ENCODE measurements around the gene KCTD21. TPM values are rescaled to one million over a fixed set of nuclear protein-coding genes. Genes with fewer than 3 reads are reported as not detected.

Gene KCTD21
- total and polyA plus RNA-seq, 2 of the 4 experiments (the other 2 are of a cell fraction): 12.2 to 12.5 TPM

GRCh38 chr11:78132475-78132874 is 56.0 kb downstream of the KCTD21 start (continued):
- TF ChIP-seq MXI1 (IDR thresholded peaks at IDR 0.05; ENCODE audit: borderline replicate concordance, low read depth, low read length) (no peak), RAD21 (IDR thresholded peaks at IDR 0.05; ENCODE audit: low read length) (no peak), MAFK (IDR thresholded peaks at IDR 0.05; ENCODE audit: low read depth, low read length) (no peak), CEBPB (IDR thresholded peaks at IDR 0.05; ENCODE audit: low read depth, low read length) (no peak), NFE2L2 (IDR thresholded peaks at IDR 0.05; ENCODE audit: low read depth, low read length) (no peak)

- Histone ChIP-seq H4K5ac (ENCODE audit: low read depth, low read length) (no peak overlapping the region), H2AK9ac (replicated peaks; ENCODE audit: low read depth, low read length, poor library complexity) (no peak overlapping the region), H2BK15ac (ENCODE audit: low read depth, low read length) (no peak overlapping the region), H3K23ac (ENCODE audit: low read depth, low read length) (no peak overlapping the region), H3K79me1 (ENCODE audit: low read depth in 1 of 2, low read length in 2 of 2) (peaks cover 11 to 32% of the 10 kb centered on the region in 2 experiments), H2BK20ac (ENCODE audit: low read depth, low read length) (no peak overlapping the region), H3K4me2 (ENCODE audit: low read depth, low read length) (no peak overlapping the region), H3K36me3 (ENCODE audit: control insufficient read depth, insufficient read depth, low read length) (no peaks in the 10 kb centered on the region), H4K20me1 (ENCODE audit: insufficient read depth, low read length) (no peaks in the 10 kb centered on the region), H3K4me3 (ENCODE audit: insufficient read depth, low read depth, low read length) (no peak overlapping the region), H3K14ac (replicated peaks; ENCODE audit: low read depth, low read length) (no peak overlapping the region), H4K8ac (ENCODE audit: low read depth in 2 of 2, low read length in 2 of 2) (no peak overlapping the region), H2BK5ac (ENCODE audit: low read depth, low read length, poor library complexity, severe bottlenecking) (no peak overlapping the region), H3K9me1 (ENCODE audit: insufficient read depth, low read length) (peaks cover 3% of the 10 kb centered on the region; the same call in 1 of the 2 replicates), H3K18ac (ENCODE audit: low read depth, low read length) (no peak overlapping the region), H3K4me1 (ENCODE audit: control insufficient read depth, insufficient read depth, low read length) (no peaks in the 10 kb centered on the region; the same call in 1 of the 2 replicates), H3K9ac (ENCODE audit: low read depth, low read length) (no peak overlapping the region), H4K91ac (ENCODE audit: insufficient read depth, low read depth, low read length) (no peak overlapping the region), H2AFZ (replicated peaks; ENCODE audit: low read length, poor library complexity) (no peak overlapping the region), H3K4ac (ENCODE audit: low read depth, low read length) (no peak overlapping the region), H3K27ac (ENCODE audit: insufficient read depth, low read length) (no peak overlapping the region), H3K27me3 (ENCODE audit: control insufficient read depth, insufficient read depth, low read length) (no peaks in the 10 kb centered on the region), H3K56ac (ENCODE audit: extremely low read depth, insufficient read depth, low read length) (no peak overlapping the region), H3K9me3 (ENCODE audit: control insufficient read depth, insufficient read depth, low read length) (no peaks in the 10 kb centered on the region), H2AK5ac (ENCODE audit: low read depth, low read length) (no peak overlapping the region), H2BK120ac (ENCODE audit: low read depth, low read length) (no peak overlapping the region)
- in situ Hi-C loops (cut with MboI; ENCODE audit: low sequenced_read_pairs): loop anchor here (10.0 kb wide), 1 partner anchor 283 kb away; the partner anchor contains the start of gene GAB2
- ATAC-seq (ENCODE audit: low read depth) (peak; percentile 75), DNase-seq (peak; percentile 75)
- BruUV-seq (replicated peaks): no TSS peak
- WGBS, 2 experiments (ENCODE audit: extremely low coverage in 2 of 2, insufficient read length in 1 of 2): 100% methylated on average over 1 of the region's 3 CpGs; no CpG with 5 or more reads in 1 of the 2 experiments
- ChIA-PET CTCF (interaction anchor here (0.7 kb wide), 1 partner anchor 42 kb away, joined by 5 read pairs; no protein-coding TSS in a partner anchor), POLR2A (ENCODE audit: unreplicated experiment) (no interaction called here)
- TF ChIP-seq MXI1 (IDR thresholded peaks at IDR 0.05; ENCODE audit: borderline replicate concordance, low read depth, low read length) (no peak), BHLHE40 (IDR thresholded peaks at IDR 0.05; ENCODE audit: low read depth, low read length) (no peak), ELK1 (IDR thresholded peaks at IDR 0.05; ENCODE audit: borderline replicate concordance, low read depth, low read length) (no peak), MAFK (IDR thresholded peaks at IDR 0.05; ENCODE audit: low read depth, low read length) (no peak), USF2 (IDR thresholded peaks at IDR 0.05; ENCODE audit: low read depth, low read length) (no peak), POLR2A (IDR thresholded peaks at IDR 0.05; ENCODE audit: low read depth, low read length) (no peak)
- dilution Hi-C loops (cut with HindIII; ENCODE audit: low sequenced_read_pairs, unreplicated experiment): no loop called here
- intact Hi-C loops (cut with micrococcal nuclease): no loop called here
These were observed 56.5 kb downstream of the KCTD21 start for GRCh38 chr11:78131956-78132355.
